ENCODE results near the gene TMCO1. TPM values are rescaled to one million over a fixed set of nuclear protein-coding genes. Genes with fewer than 3 reads are reported as not detected.

The TMCO1 gene
- total and polyA plus RNA-seq, 2 experiments from 2014 or later, result 134 to 205 TPM

GRCh38 chr1:165773324-165773965 lies 4.8 kb upstream of the TMCO1 start:
- H3K4me2 ChIP-seq, result no peak overlapping the region
- H3K27me3 ChIP-seq, result no peaks in the 10 kb centered on the region
- DNase-seq (ENCODE audit: low spot score), result no peak
- H3K36me3 ChIP-seq (replicated peaks; ENCODE audit: insufficient read depth, low read depth), result no peaks in the 10 kb centered on the region
- no peaks in the 10 kb centered on the region for H3K9me3 ChIP-seq (ENCODE audit: low read depth)
- H3K4me3 ChIP-seq, result no peak overlapping the region
- H3K4me1 ChIP-seq (ENCODE audit: insufficient read depth), result peaks cover 7% of the 10 kb centered on the region
- H3K27ac ChIP-seq, result no peak overlapping the region
- H3K79me2 ChIP-seq, result peaks cover 16% of the 10 kb centered on the region
- TF ChIP-seq EZH2phosphoT487 (IDR thresholded peaks at IDR 0.05; ENCODE audit: low read depth, severe bottlenecking, unreplicated experiment) (no peak), CTCF (IDR thresholded peaks at IDR 0.05; ENCODE audit: poor library complexity) (no peak), EZH2 (IDR thresholded peaks at IDR 0.05; ENCODE audit: borderline replicate concordance) (no peak)
- 88% methylated on average over 9 of the region's 9 CpGs for WGBS (ENCODE audit: low lambda C conversion rate, missing lambda C conversion rate)
- H2AFZ ChIP-seq, result no peak overlapping the region
- H4K20me1 ChIP-seq (ENCODE audit: insufficient read depth, poor library complexity, severe bottlenecking), result no peaks in the 10 kb centered on the region
- no peaks in the 10 kb centered on the region for H3K9me2 ChIP-seq (replicated peaks; ENCODE audit: insufficient read depth)

- H3K4me1 ChIP-seq (ENCODE audit: insufficient read depth), result peaks cover 10% of the 10 kb centered on the region
- H2AFZ ChIP-seq, result no peak overlapping the region
- no peaks in the 10 kb centered on the region for H3K36me3 ChIP-seq (replicated peaks; ENCODE audit: insufficient read depth, low read depth)
- no peak overlapping the region for H3K4me3 ChIP-seq
- no peak for DNase-seq (ENCODE audit: low spot score)
- peaks cover 22% of the 10 kb centered on the region for H3K79me2 ChIP-seq
- 94% methylated on average over 3 of the region's 3 CpGs for WGBS (ENCODE audit: low lambda C conversion rate, missing lambda C conversion rate)
- no peak overlapping the region for H3K4me2 ChIP-seq
- no peaks in the 10 kb centered on the region for H3K27me3 ChIP-seq
- H4K20me1 ChIP-seq (ENCODE audit: insufficient read depth, poor library complexity, severe bottlenecking), result no peaks in the 10 kb centered on the region
- no peaks in the 10 kb centered on the region for H3K9me3 ChIP-seq (ENCODE audit: low read depth)
- H3K27ac ChIP-seq, result no peak overlapping the region
- no peaks in the 10 kb centered on the region for H3K9me2 ChIP-seq (replicated peaks; ENCODE audit: insufficient read depth)
- TF ChIP-seq EZH2 (IDR thresholded peaks at IDR 0.05; ENCODE audit: borderline replicate concordance), result no peak
- TF ChIP-seq EZH2phosphoT487 (IDR thresholded peaks at IDR 0.05; ENCODE audit: low read depth, severe bottlenecking, unreplicated experiment), result no peak
- no peak for TF ChIP-seq CTCF (IDR thresholded peaks at IDR 0.05; ENCODE audit: poor library complexity)
Observed at GRCh38 chr1:165772739-165773138, 4.1 kb upstream of the TMCO1 start.

- Histone ChIP-seq H4K20me1 (ENCODE audit: insufficient read depth, poor library complexity, severe bottlenecking) (no peaks in the 10 kb centered on the region), H3K4me1 (ENCODE audit: insufficient read depth) (peaks cover 7% of the 10 kb centered on the region), H3K9me3 (ENCODE audit: low read depth) (no peaks in the 10 kb centered on the region), H2AFZ (no peak overlapping the region), H3K36me3 (replicated peaks; ENCODE audit: insufficient read depth, low read depth) (no peaks in the 10 kb centered on the region), H3K4me2 (no peak overlapping the region), H3K27ac (no peak overlapping the region), H3K9me2 (replicated peaks; ENCODE audit: insufficient read depth) (no peaks in the 10 kb centered on the region), H3K79me2 (peaks cover 45% of the 10 kb centered on the region), H3K4me3 (no peak overlapping the region), H3K27me3 (no peaks in the 10 kb centered on the region)
- WGBS (ENCODE audit: low lambda C conversion rate, missing lambda C conversion rate), result 90% methylated on average over 1 of the region's 1 CpG
- TF ChIP-seq CTCF (IDR thresholded peaks at IDR 0.05; ENCODE audit: poor library complexity) (no peak), EZH2 (IDR thresholded peaks at IDR 0.05; ENCODE audit: borderline replicate concordance) (no peak), EZH2phosphoT487 (IDR thresholded peaks at IDR 0.05; ENCODE audit: low read depth, severe bottlenecking, unreplicated experiment) (no peak)
- DNase-seq (ENCODE audit: low spot score), result no peak
Observed at GRCh38 chr1:165764277-165764676, 4.4 kb downstream of the TMCO1 start.

All from hepatocyte (in vitro differentiated cells).